OCI-LY1 (cell line): ENCODE data around the gene SLITRK2.

Source experiments
- H2AFZ ChIP-seq: fragments of 200-600 bp; sonication (generic), shearing (Covaris generic); 2 replicates; pipeline ENCODE4 v1.6.0; 2014; ENCODE audit warnings: antibody characterized with exemption, mild to moderate bottlenecking, low read length
- H3F3A ChIP-seq: fragments of 200-600 bp; sonication (generic), shearing (Covaris generic); 2 replicates; pipeline ENCODE4 v1.6.0; 2014; ENCODE audit warnings: mild to moderate bottlenecking, antibody characterized with exemption, low read length, moderate library complexity; ENCODE audit not compliant: insufficient read depth
- H3K27ac ChIP-seq: fragments of 200-600 bp; sonication (generic); 2 replicates; pipeline ENCODE4 v1.5.1; 2014; ENCODE audit warnings: low read length, mixed run types, mild to moderate bottlenecking, low read depth; ENCODE audit not compliant: poor library complexity, severe bottlenecking
- H3K27me3 ChIP-seq: fragments of 200-600 bp; sonication (generic); 2 replicates; pipeline ENCODE4 v1.6.0; 2014; ENCODE audit warnings: antibody characterized with exemption, mild to moderate bottlenecking, low read length, moderate library complexity; ENCODE audit not compliant: insufficient read depth
- H3K36me3 ChIP-seq: fragments of 200-600 bp; sonication (generic); 2 replicates; pipeline ENCODE4 v1.6.1; 2014; ENCODE audit warnings: mild to moderate bottlenecking, antibody characterized with exemption, low read length, moderate library complexity, mixed read lengths; ENCODE audit not compliant: insufficient read depth
- H3K4me1 ChIP-seq: fragments of 200-600 bp; sonication (generic); 2 replicates; pipeline ENCODE4 v1.5.1; 2014; ENCODE audit warnings: mild to moderate bottlenecking, low read length, moderate library complexity; ENCODE audit not compliant: insufficient read depth, severe bottlenecking
- H3K4me2 ChIP-seq: fragments of 200-600 bp; sonication (generic), shearing (Covaris generic); 2 replicates; pipeline ENCODE4 v1.6.1; 2014; ENCODE audit warnings: low read length
- H3K4me3 ChIP-seq: fragments of 200-600 bp; sonication (generic); 2 replicates; pipeline ENCODE4 v1.5.1; 2014; ENCODE audit warnings: low read length, low read depth, mild to moderate bottlenecking, mixed read lengths; ENCODE audit not compliant: poor library complexity, severe bottlenecking
- H3K79me2 ChIP-seq: fragments of 200-600 bp; shearing (Covaris generic); 2 replicates; pipeline ENCODE4 v1.6.1; 2016; ENCODE audit warnings: mixed run types, low read length, mixed read lengths; ENCODE audit not compliant: insufficient read depth
- H3K9ac ChIP-seq: fragments of 200-600 bp; sonication (generic), shearing (Covaris generic); 2 replicates; pipeline ENCODE4 v1.6.1; 2014; ENCODE audit warnings: mild to moderate bottlenecking, low read length, mixed read lengths
- H3K9me2 ChIP-seq: fragments of 200-600 bp; sonication (generic), shearing (Covaris generic); 2 replicates; pipeline ENCODE4 v1.6.1; 2014; ENCODE audit warnings: low read depth, mild to moderate bottlenecking, low read length, mixed read lengths
- H3K9me3 ChIP-seq: fragments of 200-600 bp; shearing (Covaris generic); 2 replicates; pipeline ENCODE4 v1.6.1; 2014; ENCODE audit warnings: low read length, mixed read lengths
- H4K20me1 ChIP-seq: fragments of 200-600 bp; sonication (generic), shearing (Covaris generic); 2 replicates; pipeline ENCODE4 v1.6.0; 2016; ENCODE audit warnings: mild to moderate bottlenecking, low read length; ENCODE audit not compliant: insufficient read depth
- CTCF ChIP-seq: fragments of 200-600 bp; sonication (generic), shearing (Covaris generic); IDR thresholded peaks from 2 replicates; pipeline ENCODE4 v1.5.1; 2017; ENCODE audit warnings: mild to moderate bottlenecking, antibody characterized with exemption, low read length, moderate library complexity, mixed read lengths
- EZH2 ChIP-seq: fragments of 200-600 bp; sonication (generic), shearing (Covaris generic); IDR thresholded peaks from 2 replicates; pipeline ENCODE4 v1.8.0; 2017; ENCODE audit warnings: borderline replicate concordance, mixed run types, mild to moderate bottlenecking, antibody characterized with exemption, low read length, moderate library complexity, mixed read lengths

Gene SLITRK2

GRCh38 chrX:145843146-145843904, 25.7 kb downstream of the SLITRK2 start:
- Histone ChIP-seq H3K27me3 (no peaks in the 10 kb centered on the region), H3K9me3 (no peaks in the 10 kb centered on the region), H3K4me3 (no peak overlapping the region), H3K36me3 (no peaks in the 10 kb centered on the region), H2AFZ (no peak overlapping the region), H3K4me1 (no peaks in the 10 kb centered on the region), H3K4me2 (no peak overlapping the region), H3K9me2 (no peaks in the 10 kb centered on the region), H3F3A (no peaks in the 10 kb centered on the region), H4K20me1 (no peaks in the 10 kb centered on the region), H3K79me2 (no peaks in the 10 kb centered on the region), H3K27ac (no peak overlapping the region), H3K9ac (no peak overlapping the region)
- TF ChIP-seq CTCF: no peak
- no peak for TF ChIP-seq EZH2

GRCh38 chrX:145844886-145845285, 27.3 kb downstream of the SLITRK2 start:
- Histone ChIP-seq H3K27ac (no peak overlapping the region), H3F3A (no peaks in the 10 kb centered on the region), H4K20me1 (no peaks in the 10 kb centered on the region)

GRCh38 chrX:145848448-145848847, 30.8 kb downstream of the SLITRK2 start:
- no peak overlapping the region for H2AFZ ChIP-seq
- H3K9me3 ChIP-seq: no peaks in the 10 kb centered on the region
- no peaks in the 10 kb centered on the region for H3K27me3 ChIP-seq
- no peaks in the 10 kb centered on the region for H3K36me3 ChIP-seq
- H3K4me3 ChIP-seq: no peak overlapping the region
- no peak overlapping the region for H3K9ac ChIP-seq
- no peaks in the 10 kb centered on the region for H3K79me2 ChIP-seq
- no peak overlapping the region for H3K27ac ChIP-seq
- H4K20me1 ChIP-seq: no peaks in the 10 kb centered on the region
- no peak overlapping the region for H3K4me2 ChIP-seq
- TF ChIP-seq EZH2 (no peak), CTCF (no peak)
- H3F3A ChIP-seq: no peaks in the 10 kb centered on the region
- H3K4me1 ChIP-seq: no peaks in the 10 kb centered on the region
- H3K9me2 ChIP-seq: no peaks in the 10 kb centered on the region

More at GRCh38 chrX:145844886-145845285, 27.3 kb downstream of the SLITRK2 start:
- no peaks in the 10 kb centered on the region for H3K79me2 ChIP-seq
- no peaks in the 10 kb centered on the region for H3K27me3 ChIP-seq
- no peaks in the 10 kb centered on the region for H3K36me3 ChIP-seq
- no peaks in the 10 kb centered on the region for H3K4me1 ChIP-seq
- H3K9ac ChIP-seq: no peak overlapping the region
- H3K9me2 ChIP-seq: no peaks in the 10 kb centered on the region
- no peaks in the 10 kb centered on the region for H3K9me3 ChIP-seq
- no peak overlapping the region for H3K4me2 ChIP-seq
- no peak overlapping the region for H3K4me3 ChIP-seq
- TF ChIP-seq CTCF (no peak), EZH2 (no peak)
- H2AFZ ChIP-seq: no peak overlapping the region
